ENCODE data around the gene SRSF3.

- TF ChIP-seq POLR2AphosphoS5 (IDR thresholded peaks at IDR 0.05; ENCODE audit: low read depth, low read length), result no peak
- TF ChIP-seq SIN3A (IDR thresholded peaks at IDR 0.05; ENCODE audit: borderline replicate concordance, insufficient read depth, low read length), result peak; percentile 94
- 0 out of 2 replicates have a peak, but pooled peaks have one; percentile 25 for TF ChIP-seq TAF1 (IDR thresholded peaks at IDR 0.05; ENCODE audit: borderline replicate concordance, insufficient read depth, low read length)
- TF ChIP-seq REST (IDR thresholded peaks at IDR 0.05; ENCODE audit: insufficient read depth in 1 of 2, low read depth in 2 of 2, low read length in 2 of 2), result no peak
- TF ChIP-seq FOXP2 (optimal IDR thresholded peaks at IDR 0.05; ENCODE audit: borderline replicate concordance, extremely low read depth, extremely low read length, insufficient read depth), result no peak
These were observed 2.2 kb downstream of the SRSF3 start for GRCh38 chr6:36596356-36596755.

Measured in PFSK-1 (cell line).